ENCODE measurements around the gene RPGR. TPM values are rescaled to one million over a fixed set of nuclear protein-coding genes. Genes with fewer than 3 reads are reported as not detected.

Gene RPGR
- total RNA-seq, 1 experiment from 2014 or later: 8.8 TPM

GRCh38 chrX:38260231-38260630, 67.1 kb downstream of the RPGR start:
- peak; percentile 65 for DNase-seq (ENCODE audit: low read depth)

- DNase-seq (ENCODE audit: low read depth): no peak
Measured at GRCh38 chrX:38256019-38256418, 71.3 kb downstream of the RPGR start.

GRCh38 chrX:38249965-38250364, 77.3 kb downstream of the RPGR start:
- no peak for DNase-seq (ENCODE audit: low read depth)

- DNase-seq (ENCODE audit: low read depth): no peak
Measured at GRCh38 chrX:38247051-38247450, 80.3 kb downstream of the RPGR start.

GRCh38 chrX:38240541-38240940, 86.8 kb downstream of the RPGR start:
- no peak for DNase-seq (ENCODE audit: low read depth)

- DNase-seq (ENCODE audit: low read depth): no peak
Measured at GRCh38 chrX:38236901-38237615, 90.3 kb downstream of the RPGR start.

- peak; percentile 94 for DNase-seq (ENCODE audit: low read depth)
Measured at GRCh38 chrX:38233891-38234667, 93.2 kb downstream of the RPGR start.

- DNase-seq (ENCODE audit: low read depth): peak; percentile 78
Measured at GRCh38 chrX:38232079-38232686, 95.1 kb downstream of the RPGR start.

GRCh38 chrX:38225093-38225492, 102.2 kb downstream of the RPGR start:
- DNase-seq (ENCODE audit: low read depth): peak; percentile 31

GRCh38 chrX:38224160-38224559, 103.1 kb downstream of the RPGR start:
- DNase-seq (ENCODE audit: low read depth): no peak

- DNase-seq (ENCODE audit: low read depth): peak; percentile 54
Measured at GRCh38 chrX:38221391-38221929, 105.8 kb downstream of the RPGR start.

- peak; percentile 78 for DNase-seq (ENCODE audit: low read depth)
Measured at GRCh38 chrX:38220415-38221390, 106.6 kb downstream of the RPGR start, which contains the start of gene SRPX. Gene SRPX (minus strand): TSS chrX:38220871. CDS start chrX:38220792, 79 bp downstream.

GRCh38 chrX:38220024-38220414, 107.3 kb downstream of the RPGR start:
- peak; percentile 91 for DNase-seq (ENCODE audit: low read depth)

Other genes with a start within 250 kb of the RPGR start
- gene SRPX, start 106.6 kb downstream of the RPGR start, total RNA-seq (2014; rRNA removed; shearing (Covaris generic)): 357 and 381 TPM in 2 replicates
- not detected in 2 replicates for gene OTC, start 25.1 kb upstream of the RPGR start, total RNA-seq (2014; rRNA removed; shearing (Covaris generic))
- gene TSPAN7, start 234.0 kb upstream of the RPGR start, total RNA-seq (2014; rRNA removed; shearing (Covaris generic)): 0.12 TPM in 1 of 2 replicates, not detected in the other